ENCODE measurements around the gene FAM98A. TPM values are rescaled to one million over a fixed set of nuclear protein-coding genes. Genes with fewer than 3 reads are reported as not detected.

FAM98A gene
- total RNA-seq, 1 experiment from 2014 or later = 15.3 TPM

DNA sequence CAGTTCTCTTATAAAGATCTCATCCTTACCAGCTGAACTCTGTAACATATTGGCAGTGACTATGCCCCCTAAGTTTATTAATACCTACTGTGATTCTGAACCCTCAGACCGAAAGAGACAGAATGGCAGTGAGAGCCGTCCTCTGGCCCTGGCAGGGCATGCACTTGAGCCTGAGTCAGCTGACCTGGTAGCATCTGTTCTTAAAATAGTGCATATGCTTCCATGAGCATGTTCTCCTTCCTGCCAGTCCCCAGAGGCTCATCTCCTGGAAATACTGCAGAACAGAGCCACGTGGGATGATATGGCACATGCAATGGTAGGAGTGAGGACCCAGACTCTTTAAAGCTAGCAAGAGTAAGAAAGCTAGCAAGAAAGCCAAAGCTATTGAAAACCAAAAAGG lies 63.7 kb downstream of the FAM98A start:
- Histone ChIP-seq H2AFZ (ENCODE audit: low read length) (no peak overlapping the region), H3K4me3 (ENCODE audit: low read length) (no peak overlapping the region), H3K27ac (ENCODE audit: low read length) (no peak overlapping the region), H3K4me2 (ENCODE audit: low read depth, low read length, poor library complexity, severe bottlenecking) (no peak overlapping the region), H3K9ac (ENCODE audit: low read length) (no peak overlapping the region), H3K9me3 (ENCODE audit: low read length) (no peaks in the 10 kb centered on the region), H3K9me2 (replicated peaks; ENCODE audit: insufficient read depth, low read length) (no peaks in the 10 kb centered on the region), H3K27me3 (ENCODE audit: low read length) (no peaks in the 10 kb centered on the region), H4K20me1 (ENCODE audit: insufficient read depth, low read depth, low read length) (no peaks in the 10 kb centered on the region), H3K4me1 (ENCODE audit: low read length) (peaks cover 30% of the 10 kb centered on the region), H3K79me2 (ENCODE audit: low read length) (no peaks in the 10 kb centered on the region), H3K36me3 (ENCODE audit: insufficient read depth, low read length) (no peaks in the 10 kb centered on the region)
- DNase-seq = no peak

Small RNAs within 50 kb of the gene (small RNA-seq; reads per million reads assigned to genes)
- not detected for gene ATP6V0E1P3

Other genes starting within 250 kb of the FAM98A start
- 15.3 and 19.3 TPM in 2 replicates for gene RASGRP3, start 122.7 kb downstream of the FAM98A start, total RNA-seq (2014; rRNA removed; shearing (Covaris generic); ENCODE audit: low replicate concordance)

All from Karpas-422 (cell line).